T follicular helper cell (primary cell): Measurements from ENCODE around the gene POP4.

Source experiments
- DNase-seq: peaks from one replicate; pipeline ENCODE4 v3.0.0-alpha.2; 2020; ENCODE audit warnings: low read depth

The POP4 gene

DNA sequence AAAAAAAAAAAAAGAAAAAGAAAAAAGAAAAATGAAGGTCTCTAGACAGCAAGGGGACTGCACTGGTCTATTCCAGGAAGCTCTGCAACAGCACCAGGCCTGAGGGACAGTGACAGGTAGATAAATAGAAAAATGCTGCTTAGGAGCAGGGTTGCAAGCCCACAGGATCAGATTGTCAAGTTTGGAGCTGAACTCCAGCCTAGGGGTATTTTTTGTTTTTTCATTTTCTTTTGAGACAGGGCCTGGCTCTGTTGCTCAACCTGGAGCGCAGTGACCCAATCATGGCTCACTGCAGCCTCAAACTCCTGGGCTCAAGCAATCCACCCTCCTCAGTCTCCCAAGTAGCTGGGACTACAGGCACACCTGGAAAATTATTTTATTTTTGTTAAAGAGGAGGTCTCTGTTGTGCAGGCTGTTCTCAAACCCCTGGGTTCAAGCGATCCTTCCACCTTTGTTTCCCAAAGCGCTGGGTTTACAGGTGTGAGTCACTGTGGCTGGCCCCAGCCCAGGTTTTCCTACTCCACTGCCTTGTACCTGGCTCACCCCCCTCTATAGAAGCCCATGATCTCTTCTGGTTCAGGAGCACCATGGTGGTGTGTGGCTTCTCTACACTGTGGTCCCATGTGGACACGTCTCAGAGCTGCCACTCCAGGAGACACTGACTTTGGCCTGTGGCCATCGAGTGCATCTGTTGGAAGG, 23.9 kb downstream of the POP4 start:
- no peak for DNase-seq

DNA sequence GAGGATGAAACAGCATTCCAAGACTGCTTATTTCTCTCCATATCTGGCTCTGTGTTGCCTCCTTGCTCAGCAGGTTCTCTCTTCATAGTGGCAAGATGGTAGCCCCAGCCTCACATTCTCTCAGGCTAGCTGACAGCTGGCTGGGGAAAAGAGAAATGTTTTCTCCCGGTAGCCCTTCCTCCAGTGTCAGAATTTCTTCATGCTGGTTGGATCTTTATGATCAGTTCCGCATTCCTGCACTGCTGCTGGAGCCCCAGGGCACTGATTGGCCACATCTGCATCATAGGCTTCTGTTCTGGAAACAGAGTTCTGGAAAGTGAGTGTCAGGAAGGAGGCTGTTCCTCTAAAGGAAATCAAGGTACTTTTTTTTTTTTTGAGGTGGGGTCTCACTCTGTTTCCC, 24.6 kb downstream of the POP4 start:
- DNase-seq, result no peak

GRCh38 chr19:29631450-29631849, 25.4 kb downstream of the POP4 start:
- no peak for DNase-seq

DNA sequence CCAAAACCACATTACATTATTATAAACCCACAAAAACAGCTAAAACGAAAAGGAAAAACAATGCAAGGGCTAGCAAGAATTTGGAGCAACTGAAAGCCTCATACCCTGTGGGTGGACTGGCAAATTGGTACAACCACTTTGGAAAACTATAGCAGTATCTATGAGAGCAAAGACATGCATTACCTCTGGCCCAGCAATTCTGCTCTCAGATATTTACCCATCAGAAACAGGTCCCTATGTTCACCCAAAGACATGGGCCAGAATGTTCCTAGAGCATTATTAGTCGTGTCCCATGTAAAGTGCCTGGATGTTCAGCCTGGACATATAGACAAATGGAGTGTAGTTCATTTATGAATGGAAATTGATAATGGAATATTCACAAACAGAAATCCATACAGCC, 27.9 kb downstream of the POP4 start:
- DNase-seq, result no peak

- no peak for DNase-seq
These were observed 28.5 kb downstream of the POP4 start for GRCh38 chr19:29634423-29635130.

GRCh38 chr19:29635963-29636362, 29.9 kb downstream of the POP4 start:
- no peak for DNase-seq

DNA sequence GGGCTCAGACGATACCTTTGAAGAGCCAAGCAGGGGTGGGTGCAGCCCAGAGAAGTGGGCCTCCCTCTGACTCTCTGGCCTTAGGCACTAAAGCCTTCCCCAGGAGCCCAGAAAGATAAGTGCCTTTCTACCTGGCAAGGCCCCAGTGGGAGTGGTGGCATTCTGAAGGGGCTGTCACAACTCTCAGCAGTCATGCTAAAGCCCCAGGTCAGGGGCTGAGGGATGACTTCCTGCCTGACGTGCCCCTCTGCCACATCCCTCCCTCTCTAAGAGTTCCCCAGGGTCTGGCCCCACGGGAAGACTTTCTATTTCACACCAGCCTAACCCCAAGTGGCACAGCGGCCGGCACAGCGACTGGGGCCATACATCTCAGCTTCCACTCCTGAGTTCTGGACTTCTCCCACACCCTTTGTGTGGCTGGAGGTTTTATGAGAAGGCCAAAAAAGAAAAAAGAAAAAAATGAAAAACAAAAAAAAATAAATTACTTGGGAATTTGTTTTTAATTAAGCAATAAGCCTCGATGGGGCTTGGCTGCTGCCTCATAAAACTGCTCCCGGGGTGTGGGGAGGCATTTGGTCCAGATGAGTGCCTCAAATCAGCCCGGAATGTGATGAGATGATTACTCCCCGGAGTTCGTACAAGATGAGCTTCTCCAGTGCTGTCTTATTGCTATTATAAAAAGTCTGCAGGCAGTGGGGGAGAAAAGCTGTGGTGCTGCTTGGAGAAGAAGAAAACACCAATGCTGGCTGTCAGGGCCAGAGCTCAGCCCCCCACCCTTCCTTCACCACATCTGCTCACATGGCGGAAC, 30.7 kb downstream of the POP4 start:
- no peak for DNase-seq

GRCh38 chr19:29639086-29639485, 33.0 kb downstream of the POP4 start:
- no peak for DNase-seq

- DNase-seq, result no peak
These were observed 34.1 kb downstream of the POP4 start for GRCh38 chr19:29640231-29640630.

GRCh38 chr19:29641597-29641996, 35.5 kb downstream of the POP4 start:
- no peak for DNase-seq

DNA sequence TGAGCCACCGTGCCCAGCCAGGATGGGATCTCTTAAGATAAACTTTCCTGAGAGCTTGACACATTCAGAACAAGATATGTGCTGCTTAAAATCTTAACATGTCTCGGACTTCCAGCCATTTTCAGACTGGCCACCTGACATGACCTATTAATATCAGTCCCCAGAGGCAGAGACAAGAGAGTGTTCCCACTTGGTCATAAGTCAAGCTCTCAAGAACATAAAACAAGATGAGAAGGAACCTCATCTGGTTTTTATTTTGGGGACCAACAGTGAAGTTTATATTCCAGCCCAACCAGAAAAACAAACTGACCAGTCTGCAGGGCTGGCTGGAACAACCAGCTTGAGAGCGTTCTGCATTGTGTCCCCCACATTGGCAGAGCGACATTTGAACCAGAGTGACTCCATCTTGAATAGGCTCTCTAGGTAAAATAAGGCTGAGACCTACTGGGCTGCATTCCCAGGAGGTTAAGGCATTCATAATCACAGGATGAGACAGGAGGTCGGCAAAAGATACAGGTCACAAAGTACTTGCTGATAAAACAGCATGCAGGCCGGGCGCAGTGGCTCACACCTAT, 37.4 kb downstream of the POP4 start:
- DNase-seq, result no peak

GRCh38 chr19:29644210-29644609, 38.1 kb downstream of the POP4 start:
- no peak for DNase-seq

GRCh38 chr19:29645491-29645867, 39.4 kb downstream of the POP4 start:
- DNase-seq, result no peak

DNA sequence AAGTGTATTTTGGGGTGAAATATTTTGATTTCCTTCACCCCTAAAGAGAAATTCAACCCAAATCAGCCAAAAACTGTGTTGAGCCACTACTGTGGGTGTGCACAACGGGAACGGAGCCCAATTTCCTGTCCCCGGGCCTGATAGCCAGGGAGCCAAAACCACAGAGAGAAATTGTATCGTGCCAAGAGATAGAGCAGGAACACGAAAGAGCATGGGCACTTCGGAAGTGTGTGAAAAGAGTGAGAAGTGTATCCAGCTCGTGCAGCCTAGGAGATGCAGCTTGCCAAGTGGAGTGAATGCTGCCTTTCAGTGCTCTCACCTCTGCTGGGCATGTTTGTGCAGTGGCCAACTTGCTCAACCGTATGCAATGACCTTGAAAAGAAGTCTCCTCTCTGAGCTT, 39.8 kb downstream of the POP4 start:
- no peak for DNase-seq

DNA sequence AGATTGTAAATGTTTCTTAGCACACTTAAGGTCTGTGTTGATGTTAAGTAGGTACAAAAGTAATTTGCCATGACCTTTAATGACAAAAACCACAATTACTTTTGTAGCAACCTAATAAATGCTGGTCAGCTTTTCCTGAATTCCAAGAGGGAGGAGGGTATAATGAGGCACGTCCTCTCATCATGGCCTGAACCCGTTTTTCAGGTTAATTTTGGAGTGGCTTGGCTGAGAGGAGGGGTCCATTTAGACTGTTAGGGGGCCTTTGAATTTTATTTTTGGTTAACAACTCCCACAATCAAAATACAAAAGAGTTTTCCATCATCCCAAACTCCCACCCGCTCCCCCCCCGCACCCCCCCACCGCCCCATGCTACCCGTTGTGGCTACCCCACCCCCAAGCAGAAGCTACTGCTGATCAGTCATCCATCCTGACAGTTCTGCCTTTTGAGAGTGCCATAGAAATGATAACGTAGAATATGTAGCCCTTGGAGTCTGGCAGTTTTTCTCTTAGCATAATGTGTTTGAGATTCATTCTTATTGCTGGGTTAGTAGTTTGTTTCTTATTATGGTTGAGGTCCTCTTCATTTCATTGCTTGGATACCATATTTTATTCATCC, 44.8 kb downstream of the POP4 start:
- DNase-seq, result no peak

- no peak for DNase-seq
These were observed 45.7 kb downstream of the POP4 start for GRCh38 chr19:29651622-29652394.

GRCh38 chr19:29653398-29653797, 47.3 kb downstream of the POP4 start:
- no peak for DNase-seq

DNA sequence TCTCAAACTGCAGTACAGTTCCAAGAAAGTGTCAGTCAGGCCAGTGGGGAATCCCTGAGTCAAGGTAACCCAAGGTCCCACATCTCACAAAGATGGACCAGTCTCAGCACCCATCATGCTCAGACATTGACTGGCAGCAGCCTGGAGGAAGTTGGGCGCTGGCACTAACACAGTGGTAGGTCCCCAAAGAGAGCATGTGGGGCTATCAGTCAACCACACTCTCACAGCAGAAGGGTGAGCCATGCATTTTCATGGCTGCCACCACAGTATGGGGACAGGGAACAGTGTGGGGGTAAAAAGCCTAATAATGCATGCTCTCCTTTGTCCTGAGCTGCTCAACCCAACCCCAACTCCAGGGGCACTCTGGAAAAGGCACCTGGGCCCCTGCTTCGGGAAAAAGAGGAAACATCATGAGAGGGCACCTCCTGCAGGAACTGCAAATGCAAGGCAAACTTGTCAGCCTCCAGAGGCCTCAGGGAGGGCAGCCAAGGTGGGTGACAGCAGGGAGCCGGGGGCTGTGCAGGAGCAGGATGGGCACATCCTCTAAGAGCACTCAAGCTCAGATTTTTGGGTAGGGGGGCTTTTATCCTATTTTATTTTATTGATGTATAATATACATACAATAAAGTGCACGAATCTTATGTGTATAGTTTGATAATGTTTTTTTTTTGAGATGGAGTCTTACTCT, 49.7 kb downstream of the POP4 start:
- DNase-seq, result no peak

DNA sequence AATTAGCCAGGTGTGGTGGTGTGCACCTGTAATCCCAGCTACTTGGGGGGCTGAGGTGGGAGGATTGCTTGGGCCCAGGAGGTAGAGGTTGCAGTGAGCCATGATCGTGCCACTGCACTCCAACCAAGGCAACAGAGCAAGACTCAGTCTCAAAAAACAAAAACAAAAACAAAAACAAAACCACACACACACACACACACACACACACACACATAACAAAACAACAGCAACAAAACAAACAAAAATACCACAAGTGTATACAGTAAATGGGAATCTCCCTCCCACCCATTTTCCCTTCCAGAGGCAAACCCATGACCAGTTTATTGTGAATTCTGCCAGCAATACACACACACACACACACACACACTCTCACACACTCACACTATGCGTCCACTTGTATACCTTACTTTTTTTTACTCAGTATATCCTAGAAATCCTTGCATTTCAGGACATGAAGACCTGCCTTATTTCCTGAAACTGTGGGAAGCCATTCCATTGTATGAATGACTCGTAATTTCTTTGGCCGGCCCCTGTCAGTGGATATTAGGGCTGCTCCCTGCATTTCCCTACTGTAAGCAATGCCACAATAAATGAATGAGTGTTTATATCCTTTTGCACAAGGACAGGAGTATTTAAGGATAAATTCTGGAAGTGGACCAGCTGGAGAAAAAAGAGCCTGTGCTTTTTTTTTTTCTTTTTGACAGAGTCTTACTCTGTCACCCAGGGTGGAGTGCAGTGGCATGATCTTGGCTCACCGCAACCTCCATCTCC, 52.3 kb downstream of the POP4 start:
- DNase-seq, result no peak

- DNase-seq, result no peak
These were observed 54.8 kb downstream of the POP4 start for GRCh38 chr19:29660835-29661234.
